Sigmoid colon (tissue), 4 donors: ENCODE measurements around the gene KCNK18.

Source experiments
- CTCF ChIP-seq, 4 experiments: fragments of 450-650 bp in 3 of 4; fragments of 200-600 bp in 1 of 4; IDR thresholded peaks; one replicate each; pipeline ENCODE4 v1.5.1; 2016 to 2019; ENCODE audit warnings: antibody characterized with exemption in 4 of 4, mild to moderate bottlenecking in 3 of 4, moderate library complexity in 2 of 4
- EP300 ChIP-seq, 4 donors: sonication (generic); formaldehyde crosslinking; IDR thresholded peaks; one replicate each; pipeline ENCODE4 v1.6.1; 2017; ENCODE audit warnings: antibody characterized with exemption in 4 of 4
- POLR2A ChIP-seq, 2 donors: fragments of 450-650 bp; IDR thresholded peaks; one replicate each; pipeline ENCODE4 v1.6.1; 2016; ENCODE audit warnings: antibody characterized with exemption in 2 of 2, mild to moderate bottlenecking in 2 of 2, moderate library complexity in 2 of 2

DNA sequence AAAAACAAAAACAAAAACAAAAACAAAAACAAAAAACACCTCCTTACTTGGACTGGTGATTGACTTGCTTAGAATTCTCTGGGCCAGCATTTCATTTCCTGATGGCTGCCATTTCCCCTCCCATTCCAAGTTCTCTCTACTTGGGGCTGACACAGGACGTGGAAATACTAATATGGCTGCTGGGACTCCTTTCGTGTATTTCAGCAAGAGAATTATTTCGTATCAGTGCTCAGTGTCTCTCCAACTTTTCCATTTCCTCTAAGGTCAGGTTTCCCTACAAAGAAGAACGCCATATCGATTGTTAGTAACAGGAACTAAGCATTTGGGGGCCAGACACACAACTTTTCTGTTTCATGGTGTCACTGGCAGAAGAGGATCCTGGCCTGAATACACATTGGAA, 36.7 kb upstream of the KCNK18 start:
- TF ChIP-seq CTCF (IDR thresholded peaks at IDR 0.05) (no peak), POLR2A (IDR thresholded peaks at IDR 0.05) (no peak), EP300 (IDR thresholded peaks at IDR 0.05) (no peak)
